GM12801 (cell line): ENCODE data around the gene TERF2IP.

Source experiments
- CTCF ChIP-seq: IDR thresholded peaks from one replicate; pipeline ENCODE4 v1.5.1; 2011; ENCODE audit warnings: control low read depth; ENCODE audit not compliant: insufficient read length; ENCODE audit errors: extremely low read depth

The TERF2IP gene

GRCh38 chr16:75644240-75645012 is 3.1 kb upstream of the TERF2IP start:
- TF ChIP-seq CTCF: no peak

DNA sequence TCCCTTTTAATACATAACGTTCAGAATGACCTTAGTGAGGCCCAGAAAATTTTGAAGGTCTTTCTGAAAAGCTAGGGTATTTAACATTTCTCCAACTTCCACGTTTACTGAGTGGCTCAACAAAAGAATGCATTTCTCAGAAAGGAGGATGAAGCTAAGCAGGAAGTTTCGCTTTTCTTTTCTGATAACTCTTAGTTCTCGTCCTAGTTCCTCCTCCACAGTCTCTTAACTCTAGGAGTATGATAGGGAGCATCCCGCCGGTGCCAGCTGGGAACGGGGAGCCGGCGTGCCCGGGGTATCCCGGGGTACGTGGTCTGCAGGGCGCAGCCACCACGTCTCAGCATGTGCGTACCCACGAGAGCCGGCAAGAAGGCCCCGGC is 471 bp upstream of the TERF2IP start:
- no peak for TF ChIP-seq CTCF

DNA sequence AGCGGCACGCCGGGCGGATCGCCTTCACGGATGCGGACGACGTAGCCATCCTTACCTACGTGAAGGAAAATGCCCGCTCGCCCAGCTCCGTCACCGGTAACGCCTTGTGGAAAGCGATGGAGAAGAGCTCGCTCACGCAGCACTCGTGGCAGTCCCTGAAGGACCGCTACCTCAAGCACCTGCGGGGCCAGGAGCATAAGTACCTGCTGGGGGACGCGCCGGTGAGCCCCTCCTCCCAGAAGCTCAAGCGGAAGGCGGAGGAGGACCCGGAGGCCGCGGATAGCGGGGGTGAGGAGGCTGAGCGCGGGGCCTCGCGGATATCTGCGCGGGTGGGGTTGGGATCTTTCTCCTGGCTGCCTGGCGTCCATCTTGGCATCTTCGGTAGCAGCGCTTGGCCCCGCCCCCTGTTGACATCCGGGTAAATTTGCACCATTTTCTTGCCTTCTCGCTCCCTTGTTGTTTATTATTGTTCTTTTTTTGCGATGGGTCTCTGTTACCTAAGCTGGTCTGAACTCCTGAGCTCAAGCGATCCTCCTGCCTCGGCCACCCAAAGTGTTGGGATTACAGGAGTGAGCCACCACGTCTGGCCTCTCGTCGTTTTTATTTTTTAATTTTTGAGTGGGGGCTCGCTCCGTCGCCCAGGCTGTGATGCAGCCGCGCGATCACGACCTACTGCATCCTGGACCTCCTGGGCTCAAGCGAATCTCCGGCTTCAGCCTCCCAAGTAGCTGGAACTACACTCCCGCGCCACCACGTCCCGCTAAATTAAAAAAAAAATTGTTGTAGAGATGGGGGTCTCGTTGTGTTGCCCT is 898 bp downstream of the TERF2IP start:
- no peak for TF ChIP-seq CTCF

DNA sequence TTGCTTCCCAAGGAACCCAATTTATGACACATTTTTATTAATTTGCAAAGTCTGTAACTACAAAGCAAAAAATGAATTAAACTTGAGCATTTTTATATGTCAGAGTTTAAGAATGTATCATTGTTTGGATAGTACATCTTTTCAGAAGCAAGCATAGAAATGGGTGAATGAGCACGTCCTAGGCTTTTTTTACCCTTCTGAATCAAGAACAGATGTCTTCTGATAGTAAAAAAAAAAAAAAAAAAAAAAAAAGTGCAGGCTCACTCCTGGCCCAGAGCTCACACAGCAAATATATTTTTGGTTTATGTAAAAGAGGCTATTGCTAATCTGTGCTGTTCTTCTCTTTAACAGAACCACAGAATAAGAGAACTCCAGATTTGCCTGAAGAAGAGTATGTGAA is 6.3 kb downstream of the TERF2IP start:
- no peak for TF ChIP-seq CTCF

DNA sequence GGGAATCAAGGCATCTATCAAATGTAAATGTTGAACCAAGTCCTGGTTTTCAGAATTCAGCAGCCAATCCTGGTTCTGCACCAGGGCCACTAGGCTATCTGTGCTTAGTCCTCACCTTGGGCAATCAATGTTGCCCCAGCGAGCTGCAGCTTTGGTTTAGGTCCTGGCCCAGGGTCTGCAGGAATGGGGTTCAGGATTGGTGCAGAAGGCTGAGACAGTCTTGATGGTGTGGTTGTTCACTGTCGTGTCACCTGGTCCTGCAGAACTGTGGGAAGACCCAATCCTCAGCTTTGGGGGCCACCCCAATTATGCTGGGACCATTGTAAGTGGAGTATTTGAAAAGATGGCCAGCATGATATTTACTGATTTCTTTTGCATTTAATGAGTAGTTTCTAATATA is 10.6 kb downstream of the TERF2IP start:
- TF ChIP-seq CTCF: no peak

DNA sequence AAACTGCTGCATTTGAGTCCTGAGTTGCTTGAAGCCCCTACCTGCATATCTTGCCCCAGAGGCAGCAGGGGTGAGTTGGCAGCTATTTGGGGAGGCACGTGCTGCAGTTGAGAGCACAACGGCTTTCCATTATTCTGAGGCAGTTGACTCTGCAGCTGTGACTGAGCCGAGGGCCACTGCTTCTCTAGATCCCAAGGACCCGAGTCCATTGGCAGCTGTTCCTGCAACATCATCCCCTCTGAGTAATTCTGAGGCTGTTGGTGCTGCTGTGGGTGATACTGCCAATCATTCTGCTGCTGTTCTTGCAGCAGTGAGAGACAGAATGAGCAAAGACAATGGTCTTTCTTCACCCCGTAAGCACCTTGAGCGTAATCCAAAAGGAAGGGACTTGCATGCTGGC is 12.7 kb downstream of the TERF2IP start:
- no peak for TF ChIP-seq CTCF

- TF ChIP-seq CTCF: no peak
Measured at GRCh38 chr16:75660726-75661302, 13.2 kb downstream of the TERF2IP start.
